ENCODE measurements around the gene KLHL42.

Gene KLHL42

DNA sequence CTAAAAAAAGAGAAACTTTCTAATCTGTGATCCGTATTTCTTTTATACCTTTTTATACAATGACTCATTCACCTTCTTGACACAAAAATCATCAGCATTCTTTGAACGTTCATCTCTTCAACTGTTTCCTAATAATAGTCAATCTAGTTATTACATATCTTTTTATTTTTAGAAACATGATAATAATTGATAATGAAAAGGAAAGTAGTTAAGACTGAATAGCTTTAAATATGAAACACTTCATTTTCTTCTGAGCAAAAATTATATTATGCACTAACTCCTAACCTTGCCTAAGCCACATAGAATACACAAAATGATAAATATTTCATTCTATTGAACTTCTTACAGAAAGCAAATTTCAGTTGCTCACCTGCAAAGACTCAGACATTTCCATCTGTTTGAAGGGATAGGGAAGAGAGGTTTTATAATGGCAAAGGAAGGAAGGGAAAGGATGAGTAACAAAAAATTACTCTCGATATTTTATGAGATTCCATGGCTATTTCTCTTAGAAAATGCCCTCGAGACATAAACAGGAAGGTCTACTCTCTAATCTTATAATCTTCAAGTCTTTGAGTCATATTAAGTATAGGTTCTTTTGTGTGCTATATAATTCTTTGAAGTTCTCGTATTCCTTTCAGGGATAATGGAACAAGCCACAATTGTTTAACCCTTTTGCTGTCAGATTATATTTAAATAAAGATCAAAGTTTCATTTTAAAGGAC lies 7.5 kb upstream of the KLHL42 start:
- TF ChIP-seq CTCF (IDR thresholded peaks at IDR 0.05; ENCODE audit: extremely low read depth, missing control alignments): no peak
- no peak for DNase-seq (ENCODE audit: low spot score)

DNA sequence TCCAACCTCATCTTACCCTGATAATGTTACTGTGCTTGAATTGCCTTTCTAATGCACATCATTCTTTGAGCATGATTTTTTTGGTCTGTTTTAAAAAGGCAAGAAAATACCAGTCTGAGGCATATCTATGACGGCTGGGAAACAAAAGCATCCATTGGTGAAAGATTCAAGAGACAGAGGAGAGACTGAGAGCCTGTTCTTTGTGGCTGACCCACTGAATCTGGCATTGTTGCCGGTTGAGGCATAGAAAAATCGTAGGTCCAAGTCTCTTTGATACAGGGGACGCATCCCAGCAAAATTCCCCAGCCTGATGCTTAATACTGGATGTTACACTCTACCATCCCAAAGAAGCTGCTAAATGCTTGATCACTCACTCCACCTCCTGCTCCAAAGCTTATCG lies 2.9 kb upstream of the KLHL42 start:
- no peak for DNase-seq (ENCODE audit: low spot score)
- TF ChIP-seq CTCF (IDR thresholded peaks at IDR 0.05; ENCODE audit: extremely low read depth, missing control alignments): no peak

GRCh38 chr12:27778206-27778605 lies 1.8 kb upstream of the KLHL42 start:
- TF ChIP-seq CTCF (IDR thresholded peaks at IDR 0.05; ENCODE audit: extremely low read depth, missing control alignments): no peak
- no peak for DNase-seq (ENCODE audit: low spot score)

- peak; percentile 57 for DNase-seq (ENCODE audit: low spot score)
- TF ChIP-seq CTCF (IDR thresholded peaks at IDR 0.05; ENCODE audit: extremely low read depth, missing control alignments): no peak
Measured at GRCh38 chr12:27779416-27779919, 565 bp upstream of the KLHL42 start.

DNA sequence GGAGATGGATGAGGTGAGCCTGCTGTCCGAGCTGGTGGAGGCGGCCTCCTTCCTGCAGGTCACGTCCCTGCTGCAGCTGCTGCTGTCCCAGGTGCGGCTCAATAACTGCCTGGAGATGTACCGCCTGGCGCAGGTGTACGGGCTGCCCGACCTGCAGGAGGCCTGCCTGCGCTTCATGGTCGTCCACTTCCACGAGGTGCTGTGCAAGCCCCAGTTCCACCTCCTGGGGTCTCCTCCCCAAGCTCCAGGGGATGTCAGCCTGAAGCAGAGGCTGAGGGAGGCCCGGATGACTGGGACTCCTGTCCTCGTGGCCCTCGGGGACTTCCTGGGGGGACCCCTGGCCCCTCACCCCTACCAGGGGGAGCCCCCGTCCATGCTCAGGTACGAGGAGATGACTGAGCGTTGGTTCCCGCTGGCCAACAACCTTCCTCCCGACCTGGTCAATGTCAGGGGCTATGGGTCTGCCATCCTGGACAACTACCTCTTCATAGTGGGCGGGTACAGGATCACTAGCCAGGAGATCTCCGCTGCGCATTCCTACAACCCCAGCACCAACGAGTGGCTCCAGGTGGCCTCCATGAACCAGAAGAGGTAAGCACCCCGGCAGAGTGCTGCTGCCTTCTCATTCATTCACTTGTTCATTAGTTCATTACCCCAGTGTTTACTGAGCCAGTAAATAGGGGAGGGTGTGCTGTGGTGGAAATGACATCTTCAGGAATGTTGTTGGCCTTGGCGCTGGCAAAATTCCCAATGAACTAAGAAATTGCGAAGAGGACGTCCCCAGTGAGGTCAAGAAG lies 777 bp downstream of the KLHL42 start:
- no peak for TF ChIP-seq CTCF (IDR thresholded peaks at IDR 0.05; ENCODE audit: extremely low read depth, missing control alignments)
- no peak for DNase-seq (ENCODE audit: low spot score)

DNA sequence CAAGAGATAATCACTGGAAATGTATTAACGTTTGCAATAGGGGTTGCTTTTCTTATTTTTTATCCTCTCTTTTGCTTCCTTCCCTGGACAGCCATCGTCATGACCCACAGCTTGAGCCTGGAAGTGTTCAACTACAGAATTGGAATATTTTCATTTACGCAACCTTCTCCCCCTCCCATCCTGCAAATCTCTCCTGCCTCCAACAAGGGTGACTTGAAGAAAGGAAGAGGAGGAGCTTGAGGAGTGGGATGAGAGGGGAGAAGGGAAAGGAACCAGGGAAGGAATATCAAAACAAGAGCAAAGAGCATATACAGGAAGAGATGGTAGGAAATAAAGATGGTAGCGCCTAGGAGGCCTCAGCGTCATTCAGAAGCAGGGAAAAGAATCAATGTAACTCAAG lies 1.6 kb downstream of the KLHL42 start:
- DNase-seq (ENCODE audit: low spot score): no peak
- TF ChIP-seq CTCF (IDR thresholded peaks at IDR 0.05; ENCODE audit: extremely low read depth, missing control alignments): no peak

- no peak for TF ChIP-seq CTCF (IDR thresholded peaks at IDR 0.05; ENCODE audit: extremely low read depth, missing control alignments)
- no peak for DNase-seq (ENCODE audit: low spot score)
Measured at GRCh38 chr12:27782481-27782880, 2.4 kb downstream of the KLHL42 start.
